Astrocyte of the cerebellum (primary cell): Measurements from ENCODE around the gene AP2A1.

ENCODE experiments used
- DNase-seq: peaks from one replicate; pipeline ENCODE4 v3.0.0-alpha.2; 2011; ENCODE audit warnings: low read depth
- H3K4me3 ChIP-seq: 2 replicates; pipeline ENCODE4 v1.5.1; 2011; ENCODE audit warnings: mild to moderate bottlenecking, low read depth, low read length, moderate library complexity
- in situ Hi-C: cut with HindIII; loops from 2 replicates; pipeline ENCODE4 v1.10.0; 2017; ENCODE audit warnings: low sequenced_read_pairs
- TF ChIP-seq, protein P1 (sequence below): IDR thresholded peaks from 2 replicates; pipeline ENCODE4 v1.5.1; 2012; ENCODE audit warnings: low read length, low read depth, moderate library complexity, mild to moderate bottlenecking; ENCODE audit errors: missing control alignments

AP2A1 gene

GRCh38 chr19:49788857-49789256 is 22.1 kb downstream of the AP2A1 start:
- no peak overlapping the region for H3K4me3 ChIP-seq
- TF ChIP-seq, protein P1, sequence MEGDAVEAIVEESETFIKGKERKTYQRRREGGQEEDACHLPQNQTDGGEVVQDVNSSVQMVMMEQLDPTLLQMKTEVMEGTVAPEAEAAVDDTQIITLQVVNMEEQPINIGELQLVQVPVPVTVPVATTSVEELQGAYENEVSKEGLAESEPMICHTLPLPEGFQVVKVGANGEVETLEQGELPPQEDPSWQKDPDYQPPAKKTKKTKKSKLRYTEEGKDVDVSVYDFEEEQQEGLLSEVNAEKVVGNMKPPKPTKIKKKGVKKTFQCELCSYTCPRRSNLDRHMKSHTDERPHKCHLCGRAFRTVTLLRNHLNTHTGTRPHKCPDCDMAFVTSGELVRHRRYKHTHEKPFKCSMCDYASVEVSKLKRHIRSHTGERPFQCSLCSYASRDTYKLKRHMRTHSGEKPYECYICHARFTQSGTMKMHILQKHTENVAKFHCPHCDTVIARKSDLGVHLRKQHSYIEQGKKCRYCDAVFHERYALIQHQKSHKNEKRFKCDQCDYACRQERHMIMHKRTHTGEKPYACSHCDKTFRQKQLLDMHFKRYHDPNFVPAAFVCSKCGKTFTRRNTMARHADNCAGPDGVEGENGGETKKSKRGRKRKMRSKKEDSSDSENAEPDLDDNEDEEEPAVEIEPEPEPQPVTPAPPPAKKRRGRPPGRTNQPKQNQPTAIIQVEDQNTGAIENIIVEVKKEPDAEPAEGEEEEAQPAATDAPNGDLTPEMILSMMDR: no peak
- DNase-seq: no peak
- in situ Hi-C loops: no loop called here

- in situ Hi-C loops: no loop called here
- DNase-seq: no peak
- no peak overlapping the region for H3K4me3 ChIP-seq
- TF ChIP-seq, protein P1: no peak
Measured at GRCh38 chr19:49790866-49791265, 24.1 kb downstream of the AP2A1 start.

DNA sequence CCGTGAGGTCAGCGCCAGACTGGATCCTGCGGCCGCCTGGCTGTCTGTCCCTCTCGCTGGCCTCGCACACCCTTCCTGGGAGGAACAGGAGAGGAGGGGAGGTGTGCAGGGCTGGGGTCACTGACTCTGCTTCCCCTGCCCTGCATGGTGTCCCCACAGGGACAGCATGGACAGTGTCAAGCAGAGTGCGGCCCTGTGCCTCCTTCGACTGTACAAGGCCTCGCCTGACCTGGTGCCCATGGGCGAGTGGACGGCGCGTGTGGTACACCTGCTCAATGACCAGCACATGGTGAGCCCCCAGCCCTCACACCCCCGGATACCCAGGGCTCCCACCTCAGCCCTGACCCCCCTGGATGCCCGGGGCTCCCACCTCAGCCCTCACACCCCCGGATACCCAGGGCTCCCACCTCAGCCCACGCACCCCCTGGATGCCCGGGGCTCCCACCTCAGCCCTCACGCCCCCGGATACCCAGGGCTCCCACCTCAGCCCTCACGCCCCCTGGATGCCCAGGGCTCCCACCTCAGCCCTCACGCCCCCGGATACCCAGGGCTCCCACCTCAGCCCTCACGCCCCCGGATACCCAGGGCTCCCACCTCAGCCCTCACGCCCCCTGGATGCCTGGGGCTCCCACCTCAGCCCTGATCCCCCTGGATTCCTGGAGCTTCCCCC is 25.1 kb downstream of the AP2A1 start:
- TF ChIP-seq, protein P1: no peak
- DNase-seq: no peak
- in situ Hi-C loops: no loop called here
- H3K4me3 ChIP-seq: no peak overlapping the region

GRCh38 chr19:49792829-49793560 is 26.2 kb downstream of the AP2A1 start:
- TF ChIP-seq, protein P1: no peak
- in situ Hi-C loops: no loop called here
- H3K4me3 ChIP-seq: no peak overlapping the region
- DNase-seq: no peak

DNA sequence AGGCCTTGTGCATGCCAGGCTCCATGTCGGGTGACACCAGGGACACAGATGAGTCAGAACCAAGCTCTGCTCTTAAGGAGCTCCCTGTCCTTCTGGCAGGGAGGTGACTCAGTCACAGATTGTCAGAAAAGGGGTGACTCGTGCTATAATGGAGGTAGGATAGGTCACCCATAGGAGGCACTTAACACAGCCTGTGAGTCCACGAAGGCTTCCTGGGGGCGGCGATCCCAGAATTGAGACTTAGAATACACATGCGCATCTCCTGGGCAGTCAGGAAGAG is 26.7 kb downstream of the AP2A1 start:
- TF ChIP-seq, protein P1: no peak
- in situ Hi-C loops: no loop called here
- no peak overlapping the region for H3K4me3 ChIP-seq
- no peak for DNase-seq

DNA sequence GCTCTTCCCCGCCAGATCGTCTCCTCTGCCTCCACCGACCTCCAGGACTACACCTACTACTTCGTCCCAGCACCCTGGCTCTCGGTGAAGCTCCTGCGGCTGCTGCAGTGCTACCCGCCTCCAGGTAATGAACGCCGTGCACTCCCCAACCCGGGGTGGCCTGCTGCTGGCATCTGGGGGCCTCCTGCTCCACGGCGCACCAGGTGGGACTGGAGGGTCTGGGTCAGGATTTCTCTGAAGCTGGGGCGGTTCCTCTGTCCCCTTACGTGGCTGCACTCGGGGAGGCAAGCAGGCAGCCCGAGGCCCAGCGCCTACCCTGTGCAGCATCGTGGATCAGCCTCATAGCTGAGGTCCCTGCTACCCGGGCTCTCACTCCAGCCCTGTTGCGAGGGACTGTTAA is 28.8 kb downstream of the AP2A1 start:
- no peak for DNase-seq
- no peak overlapping the region for H3K4me3 ChIP-seq
- in situ Hi-C loops: no loop called here
- TF ChIP-seq, protein P1: no peak
